HEK293 (cell line): ENCODE results near the gene NHLRC1.

Experiments used
- CTCF ChIA-PET: fragments of 350-600 bp; formaldehyde crosslinking; extraction: SDS; loops from one replicate; lab custom pipeline; 2021; ENCODE audit warnings: antibody characterized with exemption; lab: Yijun Ruan, JAX
- POLR2A ChIA-PET: fragments of 300-600 bp; formaldehyde crosslinking; extraction: SDS; loops from one replicate; lab custom pipeline; 2020; ENCODE audit warnings: antibody characterized with exemption, inconsistent platforms; lab: Yijun Ruan, JAX
- H3K27ac ChIP-seq: fragments of 200-500 bp; sonication (Bioruptor generic); 2 replicates; pipeline ENCODE4 v1.5.1; 2014; ENCODE audit warnings: low read depth, low read length, control low read depth, inconsistent platforms; ENCODE audit errors: extremely low read depth
- H3K36me3 ChIP-seq, 2 experiments: fragments of 200-500 bp in 1 of 2; sonication (Bioruptor generic) in 1 of 2; 1 replicate in 1 of 2; 2 replicates in 1 of 2; pipeline ENCODE4 v1.5.1; 2014 to 2017; ENCODE audit warnings: inconsistent platforms in 2 of 2, low read length in 2 of 2; ENCODE audit not compliant: control insufficient read depth in 2 of 2, insufficient read depth in 1 of 2
- H3K4me1 ChIP-seq: fragments of 200-500 bp; sonication (Bioruptor generic); 2 replicates; pipeline ENCODE4 v1.5.1; 2014; ENCODE audit warnings: mild to moderate bottlenecking, low read length, inconsistent platforms; ENCODE audit not compliant: control insufficient read depth, insufficient read depth
- H3K4me3 ChIP-seq: 2 replicates; pipeline ENCODE4 v1.5.1; 2011; ENCODE audit warnings: low read depth, mild to moderate bottlenecking, control low read depth, low read length, moderate library complexity
- H3K9me3 ChIP-seq: fragments of 200-500 bp; sonication (Bioruptor generic); 2 replicates; pipeline ENCODE4 v1.5.1; 2014; ENCODE audit warnings: low read depth, low read length, inconsistent platforms; ENCODE audit not compliant: control insufficient read depth, insufficient read depth
- GLI4 ChIP-seq: fragments of 450-650 bp; formaldehyde crosslinking; IDR thresholded peaks from 2 replicates; pipeline ENCODE4 v1.5.1; 2016; ENCODE audit warnings: missing biosample characterization, missing genetic modification characterization
- HOXC10 ChIP-seq: sonication (generic); formaldehyde crosslinking; IDR thresholded peaks from 2 replicates; pipeline ENCODE4 v1.8.1; 2023; ENCODE audit warnings: mild to moderate bottlenecking, missing genetic modification reagents
- IKZF3 ChIP-seq: fragments of 450-650 bp; IDR thresholded peaks from 2 replicates; pipeline ENCODE4 v1.5.0; 2018; ENCODE audit warnings: missing biosample characterization, mild to moderate bottlenecking, missing genetic modification characterization, moderate library complexity
- KLF7 ChIP-seq: fragments of 450-650 bp; formaldehyde crosslinking; IDR thresholded peaks from 2 replicates; pipeline ENCODE4 v1.5.1; 2016; ENCODE audit warnings: missing biosample characterization, missing genetic modification characterization, borderline replicate concordance
- MEIS1 ChIP-seq: sonication (generic); formaldehyde crosslinking; IDR thresholded peaks from 2 replicates; pipeline ENCODE4 v1.8.1; 2022; ENCODE audit warnings: missing genetic modification reagents, mild to moderate bottlenecking, borderline replicate concordance
- ZBTB21 ChIP-seq: fragments of 450-650 bp; formaldehyde crosslinking; IDR thresholded peaks from 2 replicates; pipeline ENCODE4 v1.5.1; 2017; ENCODE audit warnings: missing biosample characterization, missing genetic modification characterization
- ZIC2 ChIP-seq: fragments of 450-650 bp; formaldehyde crosslinking; IDR thresholded peaks from 2 replicates; pipeline ENCODE4 v1.5.1; 2016; ENCODE audit warnings: missing biosample characterization, missing genetic modification characterization
- ZNF302 ChIP-seq: fragments of 450-650 bp; formaldehyde crosslinking; IDR thresholded peaks from 2 replicates; pipeline ENCODE4 v1.5.1; 2016; ENCODE audit warnings: missing biosample characterization, missing genetic modification characterization, low read depth
- ZNF341 ChIP-seq: fragments of 450-650 bp; formaldehyde crosslinking; IDR thresholded peaks from 2 replicates; pipeline ENCODE4; 2016; ENCODE audit warnings: low read depth, missing biosample characterization, missing genetic modification characterization
- ZNF391 ChIP-seq: fragments of 450-650 bp; formaldehyde crosslinking; IDR thresholded peaks from 2 replicates; pipeline ENCODE4 v1.5.1; 2016; ENCODE audit warnings: low read depth, missing biosample characterization, missing genetic modification characterization, borderline replicate concordance
- ZNF48 ChIP-seq: fragments of 450-650 bp; formaldehyde crosslinking; IDR thresholded peaks from 2 replicates; pipeline ENCODE4 v1.5.1; 2016; ENCODE audit warnings: missing biosample characterization, missing genetic modification characterization
- ZNF530 ChIP-seq: fragments of 450-650 bp; formaldehyde crosslinking; IDR thresholded peaks from 2 replicates; pipeline ENCODE4 v1.5.1; 2016; ENCODE audit warnings: low read depth, missing biosample characterization, missing genetic modification characterization
- ZNF555 ChIP-seq: fragments of 450-650 bp; formaldehyde crosslinking; conservative IDR thresholded peaks from 2 replicates; pipeline ENCODE4 v1.5.1; 2017; ENCODE audit warnings: missing biosample characterization, mild to moderate bottlenecking, missing genetic modification characterization, inconsistent platforms
- ZNF560 ChIP-seq: fragments of 450-650 bp; formaldehyde crosslinking; IDR thresholded peaks from 2 replicates; pipeline ENCODE4 v1.5.1; 2017; ENCODE audit warnings: missing biosample characterization, missing genetic modification characterization, borderline replicate concordance
- ZNF561 ChIP-seq: fragments of 450-650 bp; IDR thresholded peaks from 2 replicates; pipeline ENCODE4 v1.5.1; 2018; ENCODE audit warnings: missing biosample characterization, missing genetic modification characterization, borderline replicate concordance
- ZNF629 ChIP-seq: fragments of 450-650 bp; formaldehyde crosslinking; IDR thresholded peaks from 2 replicates; pipeline ENCODE4 v1.5.1; 2017; ENCODE audit warnings: missing biosample characterization, missing genetic modification characterization
- ZNF654 ChIP-seq: fragments of 450-650 bp; formaldehyde crosslinking; IDR thresholded peaks from 2 replicates; pipeline ENCODE4 v1.5.1; 2016; ENCODE audit warnings: low read depth, missing biosample characterization, missing genetic modification characterization
- ZNF747 ChIP-seq: fragments of 450-650 bp; formaldehyde crosslinking; IDR thresholded peaks from 2 replicates; pipeline ENCODE4 v1.5.1; 2016; ENCODE audit warnings: missing biosample characterization, missing genetic modification characterization
- TF ChIP-seq, protein P1 (sequence below): IDR thresholded peaks from 2 replicates; pipeline ENCODE4 v1.6.1; 2011; ENCODE audit warnings: mild to moderate bottlenecking, low read depth, low read length, borderline replicate concordance
- TF ChIP-seq, protein P2 (sequence below): fragments of 450-650 bp; formaldehyde crosslinking; IDR thresholded peaks from 2 replicates; pipeline ENCODE4 v1.5.1; 2016; ENCODE audit warnings: missing biosample characterization, missing genetic modification characterization
- TF ChIP-seq, protein P3 (sequence below): fragments of 450-650 bp; formaldehyde crosslinking; IDR thresholded peaks from 2 replicates; pipeline ENCODE4 v1.5.1; 2017; ENCODE audit warnings: missing biosample characterization, missing genetic modification characterization
- TF ChIP-seq, protein P4 (sequence below): fragments of 450-650 bp; formaldehyde crosslinking; IDR thresholded peaks from 2 replicates; pipeline ENCODE4 v1.5.1; 2016; ENCODE audit warnings: missing biosample characterization, missing genetic modification characterization

Gene NHLRC1

DNA sequence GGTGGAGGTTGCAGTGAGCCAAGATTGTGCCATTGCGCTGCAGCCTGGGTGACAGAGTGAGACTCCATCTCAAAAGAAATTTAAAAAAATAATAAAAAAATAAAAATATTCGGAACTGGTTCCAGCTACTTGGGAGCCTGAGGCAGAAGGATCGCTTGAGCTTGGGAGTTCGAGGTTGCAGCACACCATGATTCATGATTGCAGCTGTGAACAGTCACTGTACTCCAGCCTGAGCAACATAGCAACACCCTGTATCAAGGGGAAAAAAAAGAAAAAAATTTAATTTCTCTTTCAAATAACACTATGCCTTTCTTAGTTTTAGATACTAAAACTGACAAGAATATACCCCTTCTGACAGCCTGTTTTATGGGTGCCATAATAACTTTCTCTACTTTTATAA lies 43.3 kb upstream of the NHLRC1 start:
- no peak overlapping the region for H3K27ac ChIP-seq
- TF ChIP-seq ZNF555 (tag by site-specific recombination) = no peak
- TF ChIP-seq, protein P1, sequence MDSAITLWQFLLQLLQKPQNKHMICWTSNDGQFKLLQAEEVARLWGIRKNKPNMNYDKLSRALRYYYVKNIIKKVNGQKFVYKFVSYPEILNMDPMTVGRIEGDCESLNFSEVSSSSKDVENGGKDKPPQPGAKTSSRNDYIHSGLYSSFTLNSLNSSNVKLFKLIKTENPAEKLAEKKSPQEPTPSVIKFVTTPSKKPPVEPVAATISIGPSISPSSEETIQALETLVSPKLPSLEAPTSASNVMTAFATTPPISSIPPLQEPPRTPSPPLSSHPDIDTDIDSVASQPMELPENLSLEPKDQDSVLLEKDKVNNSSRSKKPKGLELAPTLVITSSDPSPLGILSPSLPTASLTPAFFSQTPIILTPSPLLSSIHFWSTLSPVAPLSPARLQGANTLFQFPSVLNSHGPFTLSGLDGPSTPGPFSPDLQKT = no peak
- TF ChIP-seq ZIC2 = no peak
- TF ChIP-seq ZNF530 (tag by site-specific recombination) = no peak
- TF ChIP-seq ZBTB21 (tag by site-specific recombination) = no peak
- no peak for TF ChIP-seq GLI4 (tag by site-specific recombination)
- TF ChIP-seq ZNF629 (tag by site-specific recombination) = no peak
- no peak for TF ChIP-seq ZNF341 (tag by site-specific recombination)
- no peak for TF ChIP-seq KLF7 (tag by site-specific recombination)
- TF ChIP-seq, protein P2, sequence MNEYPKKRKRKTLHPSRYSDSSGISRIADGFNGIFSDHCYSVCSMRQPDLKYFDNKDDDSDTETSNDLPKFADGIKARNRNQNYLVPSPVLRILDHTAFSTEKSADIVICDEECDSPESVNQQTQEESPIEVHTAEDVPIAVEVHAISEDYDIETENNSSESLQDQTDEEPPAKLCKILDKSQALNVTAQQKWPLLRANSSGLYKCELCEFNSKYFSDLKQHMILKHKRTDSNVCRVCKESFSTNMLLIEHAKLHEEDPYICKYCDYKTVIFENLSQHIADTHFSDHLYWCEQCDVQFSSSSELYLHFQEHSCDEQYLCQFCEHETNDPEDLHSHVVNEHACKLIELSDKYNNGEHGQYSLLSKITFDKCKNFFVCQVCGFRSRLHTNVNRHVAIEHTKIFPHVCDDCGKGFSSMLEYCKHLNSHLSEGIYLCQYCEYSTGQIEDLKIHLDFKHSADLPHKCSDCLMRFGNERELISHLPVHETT = no peak
- TF ChIP-seq ZNF48 (tag by site-specific recombination) = no peak
- no peak for TF ChIP-seq IKZF3 (tag by site-specific recombination)
- TF ChIP-seq ZNF560 (tag by site-specific recombination) = no peak
- TF ChIP-seq, protein P3, sequence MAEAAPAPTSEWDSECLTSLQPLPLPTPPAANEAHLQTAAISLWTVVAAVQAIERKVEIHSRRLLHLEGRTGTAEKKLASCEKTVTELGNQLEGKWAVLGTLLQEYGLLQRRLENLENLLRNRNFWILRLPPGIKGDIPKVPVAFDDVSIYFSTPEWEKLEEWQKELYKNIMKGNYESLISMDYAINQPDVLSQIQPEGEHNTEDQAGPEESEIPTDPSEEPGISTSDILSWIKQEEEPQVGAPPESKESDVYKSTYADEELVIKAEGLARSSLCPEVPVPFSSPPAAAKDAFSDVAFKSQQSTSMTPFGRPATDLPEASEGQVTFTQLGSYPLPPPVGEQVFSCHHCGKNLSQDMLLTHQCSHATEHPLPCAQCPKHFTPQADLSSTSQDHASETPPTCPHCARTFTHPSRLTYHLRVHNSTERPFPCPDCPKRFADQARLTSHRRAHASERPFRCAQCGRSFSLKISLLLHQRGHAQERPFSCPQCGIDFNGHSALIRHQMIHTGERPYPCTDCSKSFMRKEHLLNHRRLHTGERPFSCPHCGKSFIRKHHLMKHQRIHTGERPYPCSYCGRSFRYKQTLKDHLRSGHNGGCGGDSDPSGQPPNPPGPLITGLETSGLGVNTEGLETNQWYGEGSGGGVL = no peak
- no peak for TF ChIP-seq ZNF391
- no peak for TF ChIP-seq ZNF654 (tag by site-specific recombination)
- no peak for TF ChIP-seq HOXC10
- no peak for TF ChIP-seq ZNF747
- TF ChIP-seq, protein P4, sequence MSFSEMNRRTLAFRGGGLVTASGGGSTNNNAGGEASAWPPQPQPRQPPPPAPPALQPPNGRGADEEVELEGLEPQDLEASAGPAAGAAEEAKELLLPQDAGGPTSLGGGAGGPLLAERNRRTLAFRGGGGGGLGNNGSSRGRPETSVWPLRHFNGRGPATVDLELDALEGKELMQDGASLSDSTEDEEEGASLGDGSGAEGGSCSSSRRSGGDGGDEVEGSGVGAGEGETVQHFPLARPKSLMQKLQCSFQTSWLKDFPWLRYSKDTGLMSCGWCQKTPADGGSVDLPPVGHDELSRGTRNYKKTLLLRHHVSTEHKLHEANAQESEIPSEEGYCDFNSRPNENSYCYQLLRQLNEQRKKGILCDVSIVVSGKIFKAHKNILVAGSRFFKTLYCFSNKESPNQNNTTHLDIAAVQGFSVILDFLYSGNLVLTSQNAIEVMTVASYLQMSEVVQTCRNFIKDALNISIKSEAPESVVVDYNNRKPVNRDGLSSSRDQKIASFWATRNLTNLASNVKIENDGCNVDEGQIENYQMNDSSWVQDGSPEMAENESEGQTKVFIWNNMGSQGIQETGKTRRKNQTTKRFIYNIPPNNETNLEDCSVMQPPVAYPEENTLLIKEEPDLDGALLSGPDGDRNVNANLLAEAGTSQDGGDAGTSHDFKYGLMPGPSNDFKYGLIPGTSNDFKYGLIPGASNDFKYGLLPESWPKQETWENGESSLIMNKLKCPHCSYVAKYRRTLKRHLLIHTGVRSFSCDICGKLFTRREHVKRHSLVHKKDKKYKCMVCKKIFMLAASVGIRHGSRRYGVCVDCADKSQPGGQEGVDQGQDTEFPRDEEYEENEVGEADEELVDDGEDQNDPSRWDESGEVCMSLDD (tag by site-specific recombination) = no peak
- TF ChIP-seq MEIS1 (CRISPR knock-in tag) = no peak
- TF ChIP-seq, all 188 proteins: peak for 0
- H3K36me3 ChIP-seq = peaks cover 48 to 55% of the 10 kb centered on the region in 2 experiments
- CTCF ChIA-PET = no interaction called here
- POLR2A ChIA-PET = no interaction called here
- no peaks in the 10 kb centered on the region for H3K9me3 ChIP-seq
- H3K4me3 ChIP-seq = no peak overlapping the region
- no peaks in the 10 kb centered on the region for H3K4me1 ChIP-seq

DNA sequence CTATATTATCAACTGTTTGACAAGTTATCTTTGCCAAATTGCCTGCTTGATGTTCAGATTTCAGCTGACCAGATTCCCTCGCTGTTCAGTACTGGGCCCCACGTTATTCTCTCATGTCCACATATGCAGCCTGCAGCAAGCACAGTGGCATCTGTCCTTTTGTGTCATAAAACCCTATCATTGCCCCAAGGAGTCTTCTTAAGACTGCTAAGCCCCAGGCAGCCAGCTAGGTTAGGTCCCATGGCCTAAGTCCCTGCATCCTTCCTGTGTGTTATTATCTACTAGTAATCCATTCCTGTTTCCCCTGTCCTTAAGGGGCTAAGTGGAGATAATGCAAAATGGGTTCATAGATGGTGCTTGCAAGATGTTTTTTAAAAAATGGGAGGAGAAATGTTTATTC lies 39.9 kb upstream of the NHLRC1 start:
- Histone ChIP-seq H3K4me1 (no peaks in the 10 kb centered on the region), H3K27ac (no peak overlapping the region), H3K4me3 (no peak overlapping the region)
- POLR2A ChIA-PET = no interaction called here
- CTCF ChIA-PET = interaction anchor here (0.6 to 0.7 kb wide), 3 partner anchors 11 to 351 kb away, joined by 3 to 5 read pairs (median 3); no protein-coding TSS in a partner anchor
- TF ChIP-seq ZNF302 (tag by site-specific recombination) = no peak
- no peak for TF ChIP-seq ZNF629 (tag by site-specific recombination)
- no peak for TF ChIP-seq ZNF561 (tag by site-specific recombination)
- TF ChIP-seq, all 188 proteins: peak for 0
- peaks cover 42% of the 10 kb centered on the region in 2 experiments for H3K36me3 ChIP-seq
- H3K9me3 ChIP-seq = no peaks in the 10 kb centered on the region
